ENCODE measurements around the gene AIF1. TPM values are rescaled to one million over a fixed set of nuclear protein-coding genes. Genes with fewer than 3 reads are reported as not detected.
A peak's percentile ranks its signal among the peaks of the same experiment; 100 is the strongest.

Gene AIF1
- polyA plus RNA-seq, 1 donor (not counting 4 experiments of a cell fraction or from before 2014, with no cell fraction given) = not detected

- Histone ChIP-seq H2AFZ (ENCODE audit: control insufficient read depth, low read length) (no peak overlapping the region), H3K4me3 (ENCODE audit: control insufficient read depth in 2 of 3, extremely low read depth in 1 of 3, insufficient read depth in 2 of 3, low read depth in 1 of 3, low read length in 3 of 3) (no peak overlapping the region), H3K79me2 (ENCODE audit: control insufficient read depth, insufficient read depth, low read length) (no peaks in the 10 kb centered on the region), H3K9ac (ENCODE audit: control insufficient read depth, extremely low read depth, insufficient read depth, low read length) (peak overlapping the region; percentile 5), H3K9me3 (ENCODE audit: control insufficient read depth, low read depth, low read length) (no peaks in the 10 kb centered on the region), H3K27ac (ENCODE audit: control insufficient read depth, insufficient read depth, low read length) (peak overlapping the region; percentile 37), H3K4me2 (ENCODE audit: control insufficient read depth, extremely low read depth, insufficient read depth, low read depth, low read length) (no peak overlapping the region), H3K9me1 (ENCODE audit: control insufficient read depth, extremely low read depth, insufficient read depth, low read length) (no peaks in the 10 kb centered on the region), H3K36me3 (ENCODE audit: control insufficient read depth in 2 of 2, extremely low read depth in 1 of 2, insufficient read depth in 2 of 2, low read length in 2 of 2) (no peaks in the 10 kb centered on the region), H3K27me3 (ENCODE audit: control insufficient read depth, extremely low read depth, insufficient read depth, low read length) (no peaks in the 10 kb centered on the region), H3K4me1 (ENCODE audit: control insufficient read depth, extremely low read depth, insufficient read depth, low read length) (peaks cover 23% of the 10 kb centered on the region), H4K20me1 (ENCODE audit: control insufficient read depth, extremely low read depth, insufficient read depth, low read length) (no peaks in the 10 kb centered on the region)
- TF ChIP-seq EZH2 (IDR thresholded peaks at IDR 0.05; ENCODE audit: low read length) (no peak), CTCF (optimal IDR thresholded peaks at IDR 0.05 in 1 of 3, IDR thresholded peaks at IDR 0.05 in 1 of 3, conservative IDR thresholded peaks at IDR 0.05 in 1 of 3; ENCODE audit: extremely low read depth in 1 of 3, insufficient read depth in 2 of 3, low read length in 3 of 3) (no peak)
- DNase-seq (ENCODE audit: low read depth, low spot score) (no peak), FAIRE-seq (no peak)
- dilution Hi-C loops (cut with MboI; ENCODE audit: extremely low pct_ligation_motif_present, low sequenced_read_pairs) = no loop called here
Measured at GRCh38 chr6:31579119-31579505, 35.9 kb upstream of the AIF1 start.

GRCh38 chr6:31579546-31580437, 35.2 kb upstream of the AIF1 start:
- FAIRE-seq = no peak
- no peaks in the 10 kb centered on the region for H3K36me3 ChIP-seq (ENCODE audit: control insufficient read depth in 2 of 2, extremely low read depth in 1 of 2, insufficient read depth in 2 of 2, low read length in 2 of 2)
- H3K27me3 ChIP-seq (ENCODE audit: control insufficient read depth, extremely low read depth, insufficient read depth, low read length) = no peaks in the 10 kb centered on the region
- DNase-seq (ENCODE audit: low read depth, low spot score) = no peak
- H3K9ac ChIP-seq (ENCODE audit: control insufficient read depth, extremely low read depth, insufficient read depth, low read length) = no peak overlapping the region
- no peak overlapping the region for H3K4me2 ChIP-seq (ENCODE audit: control insufficient read depth, extremely low read depth, insufficient read depth, low read depth, low read length)
- H3K4me1 ChIP-seq (ENCODE audit: control insufficient read depth, extremely low read depth, insufficient read depth, low read length) = peaks cover 23% of the 10 kb centered on the region
- no peak overlapping the region for H3K4me3 ChIP-seq (ENCODE audit: control insufficient read depth in 2 of 3, extremely low read depth in 1 of 3, insufficient read depth in 2 of 3, low read depth in 1 of 3, low read length in 3 of 3)
- no peaks in the 10 kb centered on the region for H3K9me3 ChIP-seq (ENCODE audit: control insufficient read depth, low read depth, low read length)
- H4K20me1 ChIP-seq (ENCODE audit: control insufficient read depth, extremely low read depth, insufficient read depth, low read length) = no peaks in the 10 kb centered on the region
- H2AFZ ChIP-seq (ENCODE audit: control insufficient read depth, low read length) = no peak overlapping the region
- dilution Hi-C loops (cut with MboI; ENCODE audit: extremely low pct_ligation_motif_present, low sequenced_read_pairs) = no loop called here
- no peak overlapping the region for H3K27ac ChIP-seq (ENCODE audit: control insufficient read depth, insufficient read depth, low read length)
- TF ChIP-seq CTCF (optimal IDR thresholded peaks at IDR 0.05 in 1 of 3, IDR thresholded peaks at IDR 0.05 in 1 of 3, conservative IDR thresholded peaks at IDR 0.05 in 1 of 3; ENCODE audit: extremely low read depth in 1 of 3, insufficient read depth in 2 of 3, low read length in 3 of 3) (no peak), EZH2 (IDR thresholded peaks at IDR 0.05; ENCODE audit: low read length) (no peak)
- H3K79me2 ChIP-seq (ENCODE audit: control insufficient read depth, insufficient read depth, low read length) = no peaks in the 10 kb centered on the region
- H3K9me1 ChIP-seq (ENCODE audit: control insufficient read depth, extremely low read depth, insufficient read depth, low read length) = no peaks in the 10 kb centered on the region
